HG03439 (cell line): ENCODE data around the gene DHRS1.

Experiments used
- ATAC-seq: cut with Tn5 transposase; IDR thresholded peaks from one replicate; pipeline ENCODE4 v1.9.1; 2021; ENCODE audit warnings: mild to moderate bottlenecking, moderate library complexity; ENCODE audit not compliant: unreplicated experiment

DHRS1 gene

DNA sequence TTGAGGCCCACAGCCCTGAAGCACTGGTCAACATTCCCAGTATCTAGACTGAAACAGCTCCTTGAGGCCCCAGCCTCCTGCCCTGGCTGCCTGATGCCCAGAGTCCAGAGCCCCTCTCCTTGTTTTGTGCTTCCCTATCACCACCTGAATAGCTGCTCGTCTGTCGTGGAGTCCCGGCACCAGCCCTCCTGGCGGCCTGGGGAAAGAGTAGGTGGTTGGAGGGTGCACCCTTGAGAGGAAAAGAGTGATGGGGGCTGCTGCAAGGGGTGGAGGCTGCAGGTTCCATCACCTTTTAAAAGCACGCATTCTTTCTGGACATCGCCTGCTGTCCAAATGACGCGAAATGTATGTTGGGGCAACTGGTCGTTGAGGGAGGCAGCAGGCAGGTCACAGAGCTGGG is 31.4 kb downstream of the DHRS1 start:
- no peak for ATAC-seq

DNA sequence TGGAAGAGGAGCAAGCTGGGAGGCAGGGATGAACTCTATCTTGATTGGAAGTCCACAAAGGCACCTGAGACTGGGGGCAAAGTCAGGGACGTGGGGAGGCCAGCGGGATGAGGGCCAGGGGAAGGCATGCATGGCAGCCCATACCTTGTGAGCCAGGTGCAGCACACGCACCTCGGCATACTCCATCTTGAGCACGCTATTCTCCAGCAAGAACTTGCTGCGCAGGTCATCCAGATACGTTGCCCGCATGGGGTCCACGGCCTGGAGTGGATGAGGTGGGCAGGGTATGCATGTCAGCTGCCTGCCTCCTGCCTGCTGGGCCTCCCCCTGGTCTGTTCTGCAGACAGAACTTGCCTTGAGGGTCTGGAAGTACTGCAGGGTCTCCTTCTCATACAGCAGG is 32.1 kb downstream of the DHRS1 start:
- no peak for ATAC-seq

DNA sequence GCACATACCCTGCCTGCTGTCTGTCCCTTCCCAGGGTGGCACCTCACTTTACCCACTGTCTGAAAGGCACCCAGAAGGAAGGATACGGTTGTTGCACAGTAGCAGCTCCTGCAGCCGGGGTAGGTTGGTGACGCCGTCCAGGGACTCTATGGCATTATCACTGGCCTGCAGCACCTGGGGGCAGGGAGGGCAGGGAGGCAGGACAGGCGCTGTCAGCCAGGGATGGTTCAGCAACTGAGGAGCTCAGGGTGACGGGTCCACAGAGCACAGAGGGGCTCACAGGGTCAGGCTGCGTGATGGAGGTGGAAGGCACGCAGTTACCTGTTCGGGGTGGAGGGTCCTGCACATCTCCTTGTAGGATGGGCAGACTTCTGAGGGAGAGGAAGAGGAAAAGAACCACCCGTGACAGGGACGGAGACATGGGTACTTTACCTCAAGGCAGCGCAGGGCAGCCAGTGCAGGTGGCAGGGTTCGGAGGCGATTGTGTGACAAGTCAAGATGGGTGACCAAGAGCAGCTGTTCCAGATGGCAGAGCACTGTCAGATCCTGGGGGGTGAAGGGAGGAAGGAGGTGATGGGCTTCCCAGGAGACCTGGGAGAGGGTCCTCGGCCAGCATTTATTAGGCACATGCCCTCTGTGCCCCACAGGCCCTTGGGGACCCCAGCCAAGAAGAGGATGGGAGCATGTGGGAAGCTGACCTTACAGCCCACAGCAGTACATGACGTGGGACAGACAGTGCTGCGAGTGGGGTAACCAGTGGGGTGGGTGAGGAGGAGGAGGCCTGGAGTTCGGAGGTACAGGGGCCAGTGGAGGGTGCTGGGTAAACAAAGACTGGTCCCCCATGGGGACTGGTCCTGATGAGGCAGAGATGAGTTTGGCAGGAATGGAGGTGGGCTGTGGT is 33.0 kb downstream of the DHRS1 start:
- no peak for ATAC-seq

DNA sequence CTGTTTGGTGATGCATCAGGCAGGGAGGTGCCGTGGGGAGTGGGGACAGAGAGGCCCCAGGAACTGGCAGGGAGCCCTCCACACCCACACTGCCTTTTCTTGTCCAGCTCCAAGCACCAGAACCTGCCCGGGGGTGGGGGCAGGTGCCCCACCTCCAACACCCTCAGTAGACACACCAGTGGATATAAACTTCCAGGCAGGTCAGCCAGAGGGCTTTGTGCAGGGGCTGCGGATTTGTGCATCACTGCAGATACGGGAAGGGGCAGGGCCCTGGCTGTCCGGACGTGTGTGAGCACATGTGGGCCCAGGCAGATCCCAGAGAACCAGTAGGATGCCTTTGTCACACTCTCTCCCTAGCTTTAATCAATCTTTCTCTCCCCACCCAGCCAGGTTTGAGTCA is 35.3 kb downstream of the DHRS1 start:
- ATAC-seq = no peak

DNA sequence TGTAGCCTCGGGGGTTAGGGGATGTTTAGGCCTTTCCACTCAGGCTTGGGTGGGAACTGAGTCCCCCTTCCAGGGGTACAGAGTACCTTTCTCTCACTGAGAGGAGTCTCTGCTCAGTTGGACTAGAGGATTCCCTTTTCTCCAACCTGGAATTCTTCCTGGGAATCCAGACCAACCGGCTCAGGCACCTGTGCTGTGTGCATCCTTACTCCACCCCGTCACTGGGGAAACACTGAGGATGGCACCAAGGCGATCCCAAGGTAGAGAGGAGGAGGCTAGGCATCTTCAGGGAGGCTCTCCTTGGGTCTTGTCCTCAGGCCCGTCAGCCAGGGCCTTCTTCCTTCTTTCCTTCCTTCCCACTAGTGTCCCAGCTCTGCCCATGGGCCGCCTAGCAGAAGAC is 35.7 kb downstream of the DHRS1 start:
- no peak for ATAC-seq

DNA sequence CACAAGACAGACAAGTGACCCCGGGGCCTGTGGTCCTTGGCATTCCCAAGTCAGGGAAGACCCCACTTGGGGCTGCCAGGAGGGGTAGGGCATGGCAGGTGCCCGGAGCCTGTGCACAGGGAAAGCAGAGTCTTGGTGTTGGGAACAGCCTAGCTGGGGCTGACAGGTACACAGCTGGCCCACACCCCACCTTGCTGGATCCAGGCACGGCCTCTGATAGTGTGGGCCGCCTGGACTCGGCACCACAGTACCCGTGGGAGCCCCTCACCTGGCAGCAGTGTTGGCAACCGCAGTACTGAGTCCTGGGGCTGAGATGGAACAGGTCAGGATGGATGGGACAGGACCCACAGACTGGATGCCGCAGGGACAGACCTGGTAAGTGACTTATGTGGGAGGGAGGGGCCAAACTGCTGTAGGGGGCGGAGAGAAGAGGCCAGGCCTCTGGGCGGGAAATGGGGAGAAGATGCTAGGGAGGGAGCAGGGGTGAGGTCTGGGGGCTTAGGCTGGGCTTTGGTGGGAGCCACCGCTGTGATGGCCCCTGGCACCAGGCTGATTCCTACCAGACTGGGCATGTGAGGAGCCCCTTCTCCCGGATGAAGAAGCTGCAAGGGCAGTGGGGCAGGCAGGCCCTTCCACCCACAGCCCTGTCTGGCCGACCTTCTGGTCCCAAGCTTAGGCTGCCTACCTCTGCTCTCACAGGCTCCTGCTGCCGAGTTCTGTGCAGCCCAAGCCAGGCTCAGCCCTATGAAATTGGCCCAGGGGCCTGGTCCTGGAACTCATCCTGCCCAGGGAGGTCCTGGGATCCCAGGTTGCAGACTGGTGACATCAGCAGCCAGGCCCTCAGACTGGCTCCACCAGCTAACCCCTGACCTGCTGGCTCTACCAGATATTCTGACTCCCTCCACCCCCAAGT is 36.5 kb downstream of the DHRS1 start, which contains the start of gene TGM1:
TGM1 (minus strand) TSS at position 357 of the 913 bp plus-strand sequence. CDS start 825 bp downstream, outside the sequence.
- ATAC-seq = no peak

DNA sequence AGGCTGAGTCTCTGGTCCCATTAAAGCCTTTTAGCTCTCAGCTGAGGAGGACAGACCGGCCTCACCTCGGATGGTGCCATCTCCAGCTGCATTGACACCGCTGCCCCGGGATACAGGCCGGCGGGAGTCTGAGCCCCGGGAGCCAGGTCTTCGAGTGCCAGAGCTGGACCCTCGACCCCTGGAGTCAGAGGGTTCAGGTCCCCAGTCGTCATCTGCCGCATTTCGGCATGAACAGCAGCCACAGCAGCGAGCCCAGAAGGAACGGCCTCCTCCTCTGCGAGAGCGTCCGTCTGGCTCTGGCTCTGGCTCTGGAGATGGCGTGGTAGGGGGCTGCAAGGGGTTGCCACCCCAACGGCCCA is 37.6 kb downstream of the DHRS1 start:
- ATAC-seq = no peak

DNA sequence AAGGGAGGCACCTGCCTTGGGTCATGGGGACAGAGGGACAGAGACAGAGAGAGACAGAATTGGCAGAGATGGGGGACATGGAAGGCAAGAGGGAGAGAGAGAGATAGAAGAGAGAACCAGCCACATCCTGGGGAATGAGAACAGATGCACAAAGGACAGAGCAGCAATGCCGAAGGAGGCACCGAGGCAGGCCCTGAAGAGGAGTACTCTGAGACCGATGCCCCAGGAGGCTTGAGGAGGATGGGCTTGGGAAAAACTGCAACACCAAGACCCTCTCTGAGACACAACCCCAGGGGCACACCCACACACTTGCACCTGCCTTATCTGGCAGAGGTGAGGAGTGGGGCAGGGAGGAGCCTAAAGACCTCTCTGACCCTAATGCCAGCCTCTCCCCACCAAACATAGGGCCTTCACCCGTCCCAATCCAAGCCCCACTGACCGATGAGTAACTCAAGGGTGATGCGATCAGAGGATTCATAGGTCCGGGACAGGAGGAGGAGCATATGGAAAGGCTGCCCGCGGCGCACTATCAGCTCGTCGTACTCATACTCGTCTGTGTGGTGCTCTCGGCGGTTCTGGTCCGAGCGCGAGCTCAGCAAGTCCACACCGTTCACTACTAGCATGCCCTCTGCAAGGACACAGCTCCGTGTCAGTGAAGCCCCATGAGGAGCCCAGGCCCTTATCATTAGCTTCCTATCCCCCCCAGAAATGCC is 38.2 kb downstream of the DHRS1 start:
- ATAC-seq = no peak

DNA sequence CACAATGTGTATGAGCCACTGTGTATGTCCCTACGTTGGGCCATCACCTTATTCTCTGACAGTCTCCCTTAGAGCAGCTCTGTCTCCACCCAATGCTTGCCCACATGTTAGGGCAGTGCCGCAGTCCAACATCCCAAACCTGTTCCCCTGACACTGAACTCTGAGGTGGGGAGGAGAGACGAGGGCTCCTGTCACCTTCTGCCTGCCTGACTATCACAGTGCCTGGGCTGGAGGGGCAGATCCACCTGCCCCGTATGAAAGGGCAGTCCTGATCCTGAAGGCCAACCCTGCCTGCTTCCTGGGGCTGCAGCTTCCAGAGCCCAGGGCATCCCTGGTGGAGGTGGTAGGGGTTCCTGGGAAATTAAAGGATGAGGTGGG is 38.8 kb downstream of the DHRS1 start:
- ATAC-seq = no peak

DNA sequence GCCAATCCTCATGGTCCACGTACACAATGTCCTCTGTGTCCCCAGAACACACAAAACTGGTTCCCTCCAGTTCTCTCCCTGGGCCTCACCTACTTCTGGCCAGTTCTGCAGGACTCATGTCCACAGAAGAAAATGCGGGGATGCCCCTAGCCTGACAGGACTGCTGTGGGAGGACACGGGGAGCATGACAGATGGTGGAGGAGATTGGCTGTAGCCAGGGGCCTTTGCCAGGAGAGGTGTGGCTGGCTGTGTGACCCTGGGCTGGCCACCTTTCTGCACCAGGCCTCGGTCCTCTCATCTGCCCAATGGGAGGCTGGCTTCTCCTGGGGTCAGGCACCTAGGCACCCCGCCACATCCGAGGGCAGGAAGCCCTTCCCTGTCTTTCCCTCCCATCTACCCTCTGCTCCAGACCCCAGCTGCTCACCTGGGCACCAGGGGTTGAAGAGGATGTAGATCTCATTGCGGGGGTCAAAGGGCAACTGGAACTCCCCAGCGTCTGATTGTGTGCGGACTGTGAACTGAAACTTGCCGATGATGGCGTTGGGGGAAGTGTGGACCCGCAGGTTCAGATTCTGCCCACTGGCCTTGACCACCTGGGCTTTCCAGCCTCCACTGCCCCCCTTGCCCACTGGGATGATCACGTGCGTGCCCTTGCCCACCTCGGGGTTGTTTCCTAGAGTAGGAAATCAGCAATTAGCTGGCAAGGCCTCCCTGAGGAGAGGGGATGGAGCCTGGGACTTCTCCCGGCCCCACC is 39.4 kb downstream of the DHRS1 start:
- ATAC-seq = no peak

DNA sequence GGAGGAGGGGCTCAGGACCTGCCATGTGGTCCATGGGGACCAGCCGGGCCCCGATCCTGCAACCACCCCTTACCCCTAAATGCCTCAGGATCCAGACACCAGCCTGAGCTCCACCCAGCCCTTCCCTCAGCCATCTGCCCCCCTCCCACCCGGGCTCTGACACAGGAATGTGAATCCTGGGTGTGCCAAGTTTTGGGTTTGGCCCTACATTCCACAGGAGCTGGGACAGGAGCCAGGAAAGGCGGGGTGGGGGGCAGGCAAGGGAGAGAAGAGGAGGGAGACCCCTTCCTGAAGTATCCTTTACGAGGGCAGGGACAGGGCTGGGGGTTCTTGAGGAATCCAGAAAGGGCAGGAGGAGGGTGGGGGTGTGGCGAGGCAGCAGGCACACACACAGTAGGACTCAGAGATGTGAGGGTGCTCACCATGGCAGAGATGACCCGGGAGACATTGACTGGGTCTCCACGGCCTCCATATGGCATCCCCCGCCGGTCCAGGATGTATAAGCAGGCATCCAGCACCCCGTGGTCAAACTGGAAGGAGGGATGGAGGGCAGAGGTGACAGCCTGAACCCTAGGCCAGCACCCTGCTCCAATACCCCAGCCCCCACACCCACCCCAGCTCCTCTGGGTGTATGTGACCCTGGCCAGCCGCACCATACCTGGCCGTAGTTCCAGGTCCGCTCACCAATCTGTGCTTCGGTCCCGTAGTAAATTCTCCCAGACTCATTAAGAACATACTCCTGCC is 40.1 kb downstream of the DHRS1 start:
- no peak for ATAC-seq

DNA sequence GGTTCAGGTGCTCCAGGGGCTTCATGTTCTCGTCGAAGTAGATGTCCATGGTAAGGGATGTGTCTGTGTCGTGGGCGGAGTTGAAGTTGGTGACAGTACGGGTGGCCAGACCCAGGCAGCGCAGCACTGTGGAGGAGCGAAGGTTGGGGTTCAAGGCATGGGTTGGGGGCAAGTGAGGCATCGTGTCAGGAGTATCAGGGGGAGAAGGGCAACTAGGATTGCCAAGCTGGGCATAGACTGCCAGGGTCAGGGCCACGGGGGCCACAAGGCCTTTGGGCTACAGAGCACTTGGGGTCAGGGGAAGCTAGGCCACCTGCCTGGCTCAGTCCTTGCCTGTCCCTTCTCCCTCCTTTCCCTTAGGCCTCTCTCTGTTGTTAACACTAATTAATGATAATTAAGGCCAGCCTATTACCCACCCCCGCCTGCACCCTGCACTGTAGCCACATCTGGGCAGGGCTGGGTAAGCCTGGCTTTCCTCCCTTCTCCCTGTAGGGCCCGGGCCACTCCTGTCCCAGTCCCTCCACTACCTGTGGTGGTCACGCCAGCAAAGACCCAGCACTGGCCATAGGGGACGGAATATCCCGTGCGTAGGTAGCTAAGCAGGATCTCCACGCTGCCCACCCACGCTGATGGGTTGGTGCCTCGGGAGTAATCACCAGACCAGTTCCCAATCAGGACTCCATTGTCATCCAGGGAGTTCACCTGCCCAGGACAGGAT is 40.9 kb downstream of the DHRS1 start:
- no peak for ATAC-seq

DNA sequence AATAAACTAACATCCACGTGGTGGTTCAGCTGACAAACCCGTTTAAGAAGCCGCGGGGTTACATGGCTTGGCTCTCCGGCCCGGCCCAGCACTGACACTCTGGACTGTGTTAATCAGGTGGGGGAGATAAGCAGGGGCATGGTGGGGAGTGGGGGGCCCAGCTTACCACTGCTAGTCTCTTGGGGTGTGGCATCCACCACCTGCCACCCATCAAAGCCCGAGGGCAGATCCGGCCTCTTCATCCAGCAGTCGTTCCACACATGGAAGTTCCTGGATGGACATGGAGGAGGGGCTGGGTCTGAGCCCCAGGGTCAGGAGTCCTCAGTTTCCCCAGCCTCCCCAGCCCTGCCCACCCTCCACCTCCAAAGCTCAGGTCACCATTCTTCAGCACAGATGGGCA is 41.5 kb downstream of the DHRS1 start:
- ATAC-seq = no peak

DNA sequence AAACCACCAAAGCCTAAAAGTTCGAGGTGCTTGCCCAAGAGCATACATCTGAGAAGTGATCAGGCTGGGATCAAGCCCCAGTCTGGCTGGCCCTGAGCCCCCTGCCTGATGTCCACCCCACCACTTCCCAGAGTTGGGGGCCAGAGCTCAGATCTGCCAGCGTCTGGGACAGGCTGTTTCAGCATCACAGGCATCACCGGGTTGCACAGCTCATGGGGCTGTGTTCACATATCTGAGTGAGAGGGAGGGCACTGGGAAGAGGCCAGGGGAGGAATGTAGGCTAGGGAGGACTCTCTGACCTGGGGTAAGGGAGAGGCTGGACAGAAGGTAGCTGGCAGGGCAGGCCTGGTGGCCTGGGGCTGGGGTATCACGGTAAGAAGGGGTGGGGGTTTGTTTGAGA is 42.6 kb downstream of the DHRS1 start:
- no peak for ATAC-seq

DNA sequence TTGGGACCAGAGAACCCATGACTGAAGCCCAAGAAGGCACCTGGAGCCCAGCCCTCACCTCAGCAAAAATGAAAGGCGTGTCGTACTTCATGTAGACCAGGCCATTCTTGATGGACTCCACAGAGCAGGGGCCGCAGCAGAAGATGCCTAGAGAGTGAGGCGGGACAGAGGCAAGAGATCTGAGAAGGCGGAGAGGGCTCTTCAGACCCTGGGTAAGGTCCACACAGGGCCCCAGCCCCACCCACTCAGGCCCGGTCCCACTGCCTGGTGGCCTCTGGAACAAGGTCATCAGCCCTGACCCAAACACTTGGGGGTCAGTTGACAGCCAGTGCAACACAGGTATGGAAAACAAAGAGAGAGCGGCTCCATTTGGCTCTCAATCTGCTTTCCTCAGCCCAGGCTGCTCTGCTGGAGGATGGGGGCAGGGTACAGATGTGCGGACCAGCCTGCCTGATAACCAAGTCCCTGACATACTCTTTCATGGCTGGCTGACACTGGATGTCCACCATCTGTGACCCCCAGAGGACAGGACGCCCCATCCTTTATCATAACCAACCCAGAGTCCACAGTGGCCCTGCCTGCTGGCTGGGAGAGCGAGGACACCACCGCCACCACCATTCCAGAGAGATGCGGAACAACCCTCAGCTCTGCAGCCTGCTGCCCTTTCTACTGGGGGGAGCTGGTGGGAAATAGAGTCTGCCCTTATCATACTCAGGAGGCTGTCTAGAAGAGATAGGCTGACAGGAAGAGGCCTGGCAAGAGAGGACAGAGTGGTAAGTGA is 43.5 kb downstream of the DHRS1 start:
- ATAC-seq = no peak

DNA sequence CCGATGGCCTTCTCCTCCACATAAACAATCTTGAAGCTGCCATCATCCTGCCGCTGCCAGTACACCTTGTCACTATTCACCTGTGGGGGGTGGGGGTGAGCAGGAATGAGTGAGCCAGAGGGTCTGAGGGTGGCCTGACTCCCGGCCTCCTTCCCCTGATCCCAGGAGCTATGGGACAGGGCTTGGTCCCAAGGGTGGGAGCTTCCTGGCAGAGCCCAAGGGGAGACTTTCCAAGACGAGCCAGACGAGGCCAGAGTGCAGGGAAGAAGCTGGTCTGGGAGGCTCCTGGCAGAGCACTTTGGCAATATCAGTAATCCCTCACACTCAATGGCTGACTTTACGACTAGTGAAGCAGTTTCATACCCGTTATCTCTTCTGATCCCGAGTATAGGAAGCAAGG is 44.1 kb downstream of the DHRS1 start:
- ATAC-seq = no peak

DNA sequence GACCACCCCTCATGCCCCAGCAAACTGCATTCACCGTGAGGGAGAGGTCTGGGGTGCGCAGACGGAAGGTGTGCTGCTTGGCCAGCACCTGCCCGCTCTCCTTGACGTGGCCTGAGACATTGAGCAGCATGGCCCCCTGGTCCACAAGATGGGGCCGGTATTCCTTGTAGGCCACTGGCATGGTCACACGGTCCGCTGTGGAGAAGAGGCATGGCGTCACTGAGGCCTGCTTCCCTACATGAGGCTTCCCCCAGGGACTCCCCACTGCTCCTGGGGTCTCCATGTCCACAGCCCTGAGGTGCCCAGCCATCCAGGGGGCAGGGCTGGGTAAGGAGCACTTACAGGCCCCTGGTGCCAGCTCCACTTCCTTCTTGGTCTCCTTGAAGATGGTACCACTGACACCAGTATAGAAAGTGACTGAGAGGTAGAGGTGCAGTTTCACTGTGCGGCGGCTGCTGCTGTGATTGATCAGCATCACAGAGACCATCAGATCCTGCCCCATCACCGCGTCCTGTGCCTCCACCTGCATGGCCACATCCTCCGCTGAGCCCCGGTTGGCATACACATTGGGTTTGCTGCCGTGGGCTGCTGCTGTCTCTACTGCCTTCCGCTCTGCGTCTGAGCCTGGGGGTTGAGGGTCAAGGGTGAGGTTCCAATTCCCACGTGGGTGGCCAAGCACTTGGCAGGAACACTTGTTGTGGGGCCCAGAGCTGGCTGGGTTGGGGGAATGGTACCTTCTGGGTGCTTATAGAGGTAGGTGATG is 44.8 kb downstream of the DHRS1 start:
- no peak for ATAC-seq

DNA sequence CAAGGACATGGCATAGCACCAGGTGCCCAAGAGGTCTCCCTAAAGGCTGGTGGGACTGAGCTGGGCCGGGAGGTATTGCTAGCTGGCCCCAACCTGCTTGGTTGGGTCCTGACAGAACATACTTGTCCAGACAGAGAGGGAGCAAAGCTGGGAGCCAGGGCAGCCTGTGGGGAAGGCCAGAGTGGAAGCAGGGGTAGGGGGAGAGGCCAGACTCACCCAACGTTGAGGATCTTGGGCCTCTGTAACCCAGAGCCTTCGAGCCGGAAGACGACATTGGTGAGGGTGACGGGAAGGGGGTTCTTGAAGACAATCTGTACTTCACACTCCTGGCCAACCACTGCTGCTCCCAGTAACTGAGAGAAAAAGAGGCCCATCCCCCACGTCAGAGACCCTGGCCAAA is 45.6 kb downstream of the DHRS1 start:
- no peak for ATAC-seq
